Muscle of leg (tissue), 11 donors: ENCODE data around the gene DSG2. TPM values are rescaled to one million over a fixed set of nuclear protein-coding genes. Genes with fewer than 3 reads are reported as not detected.

ENCODE experiments used
- DNase-seq: peaks from one replicate; pipeline ENCODE4 v3.0.0; 2013
- H3K27ac ChIP-seq: one replicate; pipeline ENCODE4 v1.5.1; 2013; ENCODE audit warnings: mild to moderate bottlenecking, low read length, control low read depth
- H3K27me3 ChIP-seq: one replicate; pipeline ENCODE4 v1.6.1; 2013; ENCODE audit warnings: low read length; ENCODE audit not compliant: control insufficient read depth, insufficient read depth
- H3K36me3 ChIP-seq: one replicate; pipeline ENCODE4 v1.6.1; 2013; ENCODE audit warnings: low read length; ENCODE audit not compliant: control insufficient read depth, insufficient read depth
- H3K4me1 ChIP-seq: one replicate; pipeline ENCODE4 v1.6.1; 2013; ENCODE audit warnings: low read length; ENCODE audit not compliant: control insufficient read depth, insufficient read depth
- H3K4me3 ChIP-seq: one replicate; pipeline ENCODE4 v1.5.1; 2013; ENCODE audit warnings: low read length, control low read depth
- H3K9me3 ChIP-seq: replicated peaks from 2 replicates; pipeline ENCODE4 v1.6.1; 2013; ENCODE audit warnings: low read depth, low read length; ENCODE audit not compliant: control insufficient read depth
- WGBS: methylation state at CpG from one replicate; pipeline ENCODE4 v1.1.5; 2013; ENCODE audit warnings: missing lambda C conversion rate; ENCODE audit not compliant: insufficient coverage; 5-methylcytosine and 5-hydroxymethylcytosine counted together
- polyA plus RNA-seq, 8 donors: library from polyadenylated mRNA; unstranded; fragments of 120-200 nt; gene quantifications; one replicate each; pipeline versions ENCODE4 v1.2.1 to v1.2.3, GENCODE V29; 2013; ENCODE audit warnings: inconsistent platforms in 1 of 8, low replicate concordance in 1 of 8; ENCODE audit not compliant: insufficient read length in 8 of 8, insufficient read depth in 1 of 8
- total RNA-seq: library from RNA; stranded (reverse); fragments of 120-200 nt; gene quantifications from one replicate; pipeline ENCODE4 v1.2.4, GENCODE V29; 2013

DSG2 gene
- total and polyA plus RNA-seq, 9 donors = 2.3 to 14.8 (median 8.0) TPM

- H3K36me3 ChIP-seq = no peaks in the 10 kb centered on the region
- no peaks in the 10 kb centered on the region for H3K4me1 ChIP-seq
- no peaks in the 10 kb centered on the region for H3K27me3 ChIP-seq
- H3K4me3 ChIP-seq = no peak overlapping the region
- H3K27ac ChIP-seq = no peak overlapping the region
- no peaks in the 10 kb centered on the region for H3K9me3 ChIP-seq
- 75% methylated on average over 4 of the region's 5 CpGs for WGBS
- no peak for DNase-seq
These were observed 85.3 kb downstream of the DSG2 start for GRCh38 chr18:31583185-31583854.

GRCh38 chr18:31585991-31586390 is 88.0 kb downstream of the DSG2 start:
- H3K4me3 ChIP-seq = no peak overlapping the region

GRCh38 chr18:31586616-31587015 is 88.6 kb downstream of the DSG2 start:
- no peak overlapping the region for H3K4me3 ChIP-seq
- no peak overlapping the region for H3K27ac ChIP-seq
- H3K27me3 ChIP-seq = no peaks in the 10 kb centered on the region
- no peaks in the 10 kb centered on the region for H3K36me3 ChIP-seq
- 80% methylated on average over 2 of the region's 5 CpGs for WGBS
- no peaks in the 10 kb centered on the region for H3K9me3 ChIP-seq
- no peak for DNase-seq
- H3K4me1 ChIP-seq = no peaks in the 10 kb centered on the region

More at GRCh38 chr18:31585991-31586390, 88.0 kb downstream of the DSG2 start:
- H3K27me3 ChIP-seq = no peaks in the 10 kb centered on the region
- no peak for DNase-seq
- H3K9me3 ChIP-seq = no peaks in the 10 kb centered on the region
- H3K27ac ChIP-seq = no peak overlapping the region
- H3K4me1 ChIP-seq = no peaks in the 10 kb centered on the region
- no CpG with 5 or more reads among the region's 5 CpGs for WGBS
- no peaks in the 10 kb centered on the region for H3K36me3 ChIP-seq

- no peak for DNase-seq
- Histone ChIP-seq H3K9me3 (no peaks in the 10 kb centered on the region), H3K27me3 (no peaks in the 10 kb centered on the region), H3K36me3 (no peaks in the 10 kb centered on the region), H3K4me3 (no peak overlapping the region), H3K4me1 (no peaks in the 10 kb centered on the region), H3K27ac (no peak overlapping the region)
- WGBS = 85% methylated on average over 3 of the region's 4 CpGs
These were observed 89.6 kb downstream of the DSG2 start for GRCh38 chr18:31587529-31587928.

GRCh38 chr18:31590570-31590969 is 92.6 kb downstream of the DSG2 start:
- Histone ChIP-seq H3K9me3 (no peaks in the 10 kb centered on the region), H3K27me3 (no peaks in the 10 kb centered on the region)
- WGBS = 67% methylated on average over 1 of the region's 8 CpGs

GRCh38 chr18:31591113-31591512 is 93.1 kb downstream of the DSG2 start:
- H3K27ac ChIP-seq = no peak overlapping the region
- no peak overlapping the region for H3K4me3 ChIP-seq
- no peak for DNase-seq
- H3K4me1 ChIP-seq = no peaks in the 10 kb centered on the region
- WGBS = no CpG with 5 or more reads among the region's 2 CpGs
- H3K27me3 ChIP-seq = no peaks in the 10 kb centered on the region
- no peaks in the 10 kb centered on the region for H3K9me3 ChIP-seq
- H3K36me3 ChIP-seq = no peaks in the 10 kb centered on the region

More at GRCh38 chr18:31590570-31590969, 92.6 kb downstream of the DSG2 start:
- DNase-seq = no peak
- Histone ChIP-seq H3K4me3 (no peak overlapping the region), H3K36me3 (no peaks in the 10 kb centered on the region), H3K4me1 (no peaks in the 10 kb centered on the region), H3K27ac (no peak overlapping the region)

GRCh38 chr18:31591628-31592027 is 93.7 kb downstream of the DSG2 start, which contains the start of gene TTR:
TSS of gene TTR (plus strand) at chr18:31591877. CDS start at chr18:31591903, 26 bp downstream.
- WGBS = 60% methylated on average over 1 of the region's 5 CpGs
- Histone ChIP-seq H3K27me3 (no peaks in the 10 kb centered on the region), H3K9me3 (no peaks in the 10 kb centered on the region)

GRCh38 chr18:31592506-31593157 is 94.7 kb downstream of the DSG2 start:
- Histone ChIP-seq H3K27me3 (no peaks in the 10 kb centered on the region), H3K27ac (no peak overlapping the region), H3K36me3 (no peaks in the 10 kb centered on the region), H3K4me3 (no peak overlapping the region), H3K4me1 (no peaks in the 10 kb centered on the region), H3K9me3 (no peaks in the 10 kb centered on the region)
- WGBS = 73% methylated on average over 3 of the region's 10 CpGs
- DNase-seq = no peak

More at GRCh38 chr18:31591628-31592027, 93.7 kb downstream of the DSG2 start, which contains the start of gene TTR:
- Histone ChIP-seq H3K4me3 (no peak within 1 kb of the TSS), H3K36me3 (no peaks in the 10 kb centered on the region), H3K4me1 (no peaks in the 10 kb centered on the region), H3K27ac (no peak within 1 kb of the TSS)
- no peak for DNase-seq

- Histone ChIP-seq H3K9me3 (no peaks in the 10 kb centered on the region), H3K36me3 (no peaks in the 10 kb centered on the region), H3K27me3 (no peaks in the 10 kb centered on the region), H3K4me3 (no peak overlapping the region), H3K27ac (no peak overlapping the region), H3K4me1 (no peaks in the 10 kb centered on the region)
- DNase-seq = no peak
- WGBS = no CpG with 5 or more reads among the region's 5 CpGs
These were observed 97.3 kb downstream of the DSG2 start for GRCh38 chr18:31595121-31595771.
